22Rv1 (cell line): ENCODE measurements around the gene ZPR1.

Experiments
- ZFX ChIP-seq: fragments of 450-650 bp; IDR thresholded peaks from 2 replicates; pipeline ENCODE4 v1.6.1; 2017; ENCODE audit warnings: antibody characterized with exemption, borderline replicate concordance
- TF ChIP-seq, protein P1 (sequence below): fragments of 450-650 bp; IDR thresholded peaks from 2 replicates; pipeline ENCODE4 v1.5.1; 2017; ENCODE audit warnings: mild to moderate bottlenecking

DNA sequence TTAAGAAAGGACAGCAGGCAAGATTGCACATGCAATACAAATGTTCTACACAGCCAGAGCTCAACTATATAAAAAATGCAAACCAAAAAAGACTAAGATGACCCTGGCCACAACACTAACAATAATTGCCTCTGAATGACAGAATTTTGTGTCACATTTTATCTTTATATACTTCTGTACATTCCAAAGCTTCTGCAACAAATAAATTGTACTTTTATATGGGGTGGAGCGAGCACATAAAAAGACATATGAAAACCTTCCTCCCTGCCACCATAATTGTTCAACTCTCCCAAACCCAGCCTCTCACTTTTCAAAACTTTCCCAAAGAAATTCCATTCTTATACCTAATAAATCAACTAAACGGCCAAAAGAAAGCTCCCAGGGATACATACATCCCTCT, 25.7 kb downstream of the ZPR1 start:
- TF ChIP-seq, protein P1, sequence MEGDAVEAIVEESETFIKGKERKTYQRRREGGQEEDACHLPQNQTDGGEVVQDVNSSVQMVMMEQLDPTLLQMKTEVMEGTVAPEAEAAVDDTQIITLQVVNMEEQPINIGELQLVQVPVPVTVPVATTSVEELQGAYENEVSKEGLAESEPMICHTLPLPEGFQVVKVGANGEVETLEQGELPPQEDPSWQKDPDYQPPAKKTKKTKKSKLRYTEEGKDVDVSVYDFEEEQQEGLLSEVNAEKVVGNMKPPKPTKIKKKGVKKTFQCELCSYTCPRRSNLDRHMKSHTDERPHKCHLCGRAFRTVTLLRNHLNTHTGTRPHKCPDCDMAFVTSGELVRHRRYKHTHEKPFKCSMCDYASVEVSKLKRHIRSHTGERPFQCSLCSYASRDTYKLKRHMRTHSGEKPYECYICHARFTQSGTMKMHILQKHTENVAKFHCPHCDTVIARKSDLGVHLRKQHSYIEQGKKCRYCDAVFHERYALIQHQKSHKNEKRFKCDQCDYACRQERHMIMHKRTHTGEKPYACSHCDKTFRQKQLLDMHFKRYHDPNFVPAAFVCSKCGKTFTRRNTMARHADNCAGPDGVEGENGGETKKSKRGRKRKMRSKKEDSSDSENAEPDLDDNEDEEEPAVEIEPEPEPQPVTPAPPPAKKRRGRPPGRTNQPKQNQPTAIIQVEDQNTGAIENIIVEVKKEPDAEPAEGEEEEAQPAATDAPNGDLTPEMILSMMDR = no peak
- no peak for TF ChIP-seq ZFX
